Spleen (tissue), 11 donors: ENCODE results near the gene THOC5. TPM values are rescaled to one million over a fixed set of nuclear protein-coding genes. Genes with fewer than 3 reads are reported as not detected.

ENCODE experiments used
- DNase-seq: peaks from one replicate; pipeline ENCODE4 v3.0.0-alpha.2; 2020
- H3K27ac ChIP-seq, 8 donors: fragments of 200-600 bp; sonication (generic) in 7 of 8; 1 replicate in 4 of 8; 2 replicates in 4 of 8; pipeline versions ENCODE4 v1.5.0 to v1.8.0; 2016 to 2021; ENCODE audit warnings: inconsistent platforms in 4 of 8, mild to moderate bottlenecking in 4 of 8, moderate library complexity in 1 of 8
- H3K27me3 ChIP-seq, 7 donors: fragments of 200-600 bp; sonication (generic) in 6 of 7; replicated peaks in 1 of 7; 1 replicate in 4 of 7; 2 replicates in 3 of 7; pipeline versions ENCODE4 v1.5.0 to v1.8.0; 2016 to 2021; ENCODE audit warnings: inconsistent platforms in 3 of 7, mild to moderate bottlenecking in 1 of 7
- H3K36me3 ChIP-seq, 6 donors: fragments of 200-600 bp; sonication (generic) in 5 of 6; 1 replicate in 4 of 6; 2 replicates in 2 of 6; pipeline versions ENCODE4 v1.5.0 to v1.8.0; 2016 to 2021; ENCODE audit warnings: inconsistent platforms in 2 of 6
- H3K4me1 ChIP-seq, 6 donors: fragments of 200-600 bp; sonication (generic) in 5 of 6; 1 replicate in 3 of 6; 2 replicates in 3 of 6; pipeline versions ENCODE4 v1.5.0 to v1.8.0; 2016 to 2021; ENCODE audit warnings: inconsistent platforms in 3 of 6
- H3K4me3 ChIP-seq, 8 donors: fragments of 200-600 bp; sonication (generic) in 7 of 8; 1 replicate in 4 of 8; 2 replicates in 4 of 8; pipeline versions ENCODE4 v1.5.0 to v1.8.0; 2016 to 2021; ENCODE audit warnings: inconsistent platforms in 4 of 8, mild to moderate bottlenecking in 4 of 8, moderate library complexity in 2 of 8
- H3K9me3 ChIP-seq, 8 donors: fragments of 200-600 bp; sonication (generic) in 7 of 8; 1 replicate in 4 of 8; 2 replicates in 4 of 8; pipeline versions ENCODE4 v1.5.0 to v1.8.0; 2016 to 2021; ENCODE audit warnings: inconsistent platforms in 4 of 8
- CTCF ChIP-seq, 11 experiments: fragments of 200-600 bp in 7 of 11; fragments of 450-650 bp in 4 of 11; sonication (generic) in 4 of 11; IDR thresholded peaks in 8 of 11; conservative IDR thresholded peaks in 3 of 11; 1 replicate in 7 of 11; 2 replicates in 4 of 11; pipeline versions ENCODE4 v1.4.0 to v1.8.0; 2016 to 2021; ENCODE audit warnings: antibody characterized with exemption in 11 of 11, inconsistent platforms in 4 of 11, mild to moderate bottlenecking in 1 of 11
- POLR2A ChIP-seq, 3 donors: fragments of 450-650 bp; IDR thresholded peaks; one replicate each; pipeline ENCODE4 v1.5.1; 2017; ENCODE audit warnings: antibody characterized with exemption in 3 of 3, mild to moderate bottlenecking in 1 of 3
- POLR2AphosphoS5 ChIP-seq, 3 donors: sonication (generic); formaldehyde crosslinking; IDR thresholded peaks; one replicate each; pipeline ENCODE4 v1.5.1; 2017; ENCODE audit warnings: antibody characterized with exemption in 3 of 3
- WGBS, 5 donors: extraction: QIAGEN DNeasy Blood & Tissue Kit in 3 of 5; methylation state at CpG; one replicate each; pipeline versions ENCODE4 v1.1.5 to v1.1.7; 2013 to 2018; 5-methylcytosine and 5-hydroxymethylcytosine counted together
- intact Hi-C: fragments of 100-400 bp; cut with DNase I; formaldehyde crosslinking; loops from one replicate; pipeline ENCODE4 v1.15.0; 2023; ENCODE audit warnings: low total_unique reads
- polyA plus RNA-seq, 3 donors: library from polyadenylated mRNA; stranded (reverse); fragments of 200-250 nt; gene quantifications; one replicate each; pipeline ENCODE4 v1.2.1, GENCODE V29; 2013
- total RNA-seq, 7 donors: library from RNA; depleted of rRNA in 3 of 7; stranded (reverse); fragments of >200 nt in 3 of 7; fragmentation: NEBNext Ultra II Directional in 4 of 7; extraction: Animal tissue kit (Norgen Biotek cat#: 25700) in 4 of 7; gene quantifications; one replicate each; pipeline versions ENCODE4 v1.1.0 to v1.2.1, GENCODE V29; 2016 to 2021
- donor health status: healthy with polysubstance abuse.
- donor health status: DM: no; HTN: no; CAD: no; lungs with moderate emphysema.
- donor health status: DM: no; HTN: no; CAD: no.
- donor health status: Bipolar disorder and iron deficiency.
- donor health status: healthy.
- donor health status: DM: no; HTN: no; CAD: no.
- donor health status: DM: yes; HTN: yes; CAD: no.

THOC5 gene
- total and polyA plus RNA-seq, 10 donors, result 14.4 to 55.5 (median 35.4) TPM

- H3K27ac ChIP-seq, result peak overlapping the region in 1 of 8 donors; percentile 1
- TF ChIP-seq CTCF (IDR thresholded peaks at IDR 0.05 in 8 of 11, conservative IDR thresholded peaks at IDR 0.05 in 3 of 11), result no peak
- TF ChIP-seq POLR2A (IDR thresholded peaks at IDR 0.05), result no peak
- 69 to 100% (median 83%) methylated on average over 1 of the region's 1 CpG for WGBS, 5 donors
- H3K4me1 ChIP-seq, result no peaks in the 10 kb centered on the region
- intact Hi-C loops, result no loop called here
- H3K36me3 ChIP-seq, result peaks cover 0 to 98% (median 80%) of the 10 kb centered on the region in 6 donors
- H3K9me3 ChIP-seq, result no peaks in the 10 kb centered on the region
- no peak overlapping the region for H3K4me3 ChIP-seq
- no peak for DNase-seq
- H3K27me3 ChIP-seq, result no peaks in the 10 kb centered on the region
These were observed 43.7 kb downstream of the THOC5 start for GRCh38 chr22:29509815-29510214.

- Histone ChIP-seq H3K4me1 (peaks cover 0 to 1% (median under 1%) of the 10 kb centered on the region in 6 donors), H3K27ac (no peak overlapping the region), H3K9me3 (no peaks in the 10 kb centered on the region), H3K4me3 (no peak overlapping the region), H3K36me3 (peaks cover 0 to 95% (median 74%) of the 10 kb centered on the region in 6 donors), H3K27me3 (no peaks in the 10 kb centered on the region)
- intact Hi-C loops, result no loop called here
- TF ChIP-seq CTCF (IDR thresholded peaks at IDR 0.05 in 8 of 11, conservative IDR thresholded peaks at IDR 0.05 in 3 of 11) (no peak), POLR2A (IDR thresholded peaks at IDR 0.05) (no peak), POLR2AphosphoS5 (IDR thresholded peaks at IDR 0.05) (no peak)
- peak; percentile 21 for DNase-seq
These were observed 44.3 kb downstream of the THOC5 start for GRCh38 chr22:29509298-29509697.

GRCh38 chr22:29503811-29504372 is 49.7 kb downstream of the THOC5 start:
- Histone ChIP-seq H3K27ac (peak overlapping the region in 1 of 8 donors; percentile 13), H3K36me3 (peaks cover 0 to 76% (median 33%) of the 10 kb centered on the region in 6 donors), H3K27me3 (no peaks in the 10 kb centered on the region), H3K9me3 (no peaks in the 10 kb centered on the region), H3K4me1 (peaks cover 0 to 8% (median 2%) of the 10 kb centered on the region in 6 donors), H3K4me3 (no peak overlapping the region)
- 63 to 71% (median 65%) methylated on average over 7 of the region's 7 CpGs for WGBS, 5 donors
- TF ChIP-seq POLR2AphosphoS5 (IDR thresholded peaks at IDR 0.05) (peak in 1 of 3 donors; percentile 31), CTCF (IDR thresholded peaks at IDR 0.05 in 8 of 11, conservative IDR thresholded peaks at IDR 0.05 in 3 of 11) (no peak), POLR2A (IDR thresholded peaks at IDR 0.05) (no peak)
- DNase-seq, result no peak
- intact Hi-C loops, result no loop called here

GRCh38 chr22:29499852-29500251 is 53.7 kb downstream of the THOC5 start:
- Histone ChIP-seq H3K4me3 (no peak overlapping the region), H3K27ac (no peak overlapping the region), H3K36me3 (peaks cover 0 to 41% (median 0%) of the 10 kb centered on the region in 6 donors), H3K9me3 (peaks cover 0 to 2% (median under 1%) of the 10 kb centered on the region in 8 donors), H3K4me1 (peaks cover 0 to 8% (median 2%) of the 10 kb centered on the region in 6 donors), H3K27me3 (no peaks in the 10 kb centered on the region)
- intact Hi-C loops, result no loop called here
- 92 to 98% (median 96%) methylated on average over 8 of the region's 8 CpGs for WGBS, 5 donors
- no peak for DNase-seq
- no peak for TF ChIP-seq POLR2AphosphoS5 (IDR thresholded peaks at IDR 0.05)
